ENCODE measurements around the gene PLEKHG4B.
"Not testable (repeated sequence)": the region's sequence is repeated elsewhere in the genome, so short reads cannot be mapped to it uniquely, and the experiment has no call there.

Gene PLEKHG4B

GRCh38 chr5:104106-104505 lies 12.1 kb downstream of the PLEKHG4B start:
- not testable (repeated sequence) for H3K27me3 ChIP-seq (ENCODE audit: control insufficient read depth in 3 of 3, insufficient read depth in 3 of 3, low read depth in 1 of 3, low read length in 3 of 3)
- WGBS, 2 donors (ENCODE audit: extremely low coverage in 2 of 2, insufficient read length in 2 of 2, insufficient replicate concordance in 1 of 2) = no CpG with 5 or more reads among the region's 9 CpGs

GRCh38 chr5:104778-105296 lies 12.9 kb downstream of the PLEKHG4B start:
- H2AFZ ChIP-seq (ENCODE audit: low read length) = no peak overlapping the region
- H3K4me1 ChIP-seq (ENCODE audit: control insufficient read depth in 2 of 2, insufficient read depth in 1 of 2, low read depth in 1 of 2, low read length in 2 of 2) = peaks cover 24 to 29% of the 10 kb centered on the region in 2 donors
- H3K4ac ChIP-seq (ENCODE audit: low read length) = no peak overlapping the region
- peak overlapping the region; percentile 43 for H3K27ac ChIP-seq (replicated peaks; ENCODE audit: low read length)
- H2BK12ac ChIP-seq (ENCODE audit: low read length) = no peak overlapping the region
- peak overlapping the region; percentile 51 for H2AK5ac ChIP-seq (ENCODE audit: low read depth, low read length)
- H3K14ac ChIP-seq (ENCODE audit: low read length) = no peak overlapping the region
- no peak overlapping the region for H2BK15ac ChIP-seq (ENCODE audit: low read length)
- H3K18ac ChIP-seq (ENCODE audit: low read length) = peak overlapping the region; percentile 87
- peak overlapping the region; percentile 3 for H3K9ac ChIP-seq (ENCODE audit: low read depth, low read length, poor library complexity)
- no peak for DNase-seq (ENCODE audit: low spot score)
- H2BK120ac ChIP-seq (ENCODE audit: low read depth, low read length) = no peak overlapping the region
- H3K36me3 ChIP-seq (replicated peaks in 1 of 2; ENCODE audit: control insufficient read depth in 2 of 2, insufficient read depth in 2 of 2, low read length in 2 of 2) = peaks cover 0 to 19% of the 10 kb centered on the region in 2 donors
- no peak overlapping the region for H4K91ac ChIP-seq (ENCODE audit: low read depth, low read length, poor library complexity)
- no peak overlapping the region for H2BK5ac ChIP-seq (ENCODE audit: low read length)
- peaks cover 0 to 3% of the 10 kb centered on the region in 2 donors for H3K9me3 ChIP-seq (replicated peaks in 1 of 2; ENCODE audit: control insufficient read depth in 2 of 2, insufficient read depth in 1 of 2, low read depth in 1 of 2, low read length in 2 of 2)
- peak overlapping the region; percentile 27 for H3K23ac ChIP-seq (ENCODE audit: low read depth, low read length, poor library complexity)
- WGBS, 2 donors (ENCODE audit: extremely low coverage in 2 of 2, insufficient read length in 2 of 2, insufficient replicate concordance in 1 of 2) = no CpG with 5 or more reads among the region's 6 CpGs
- peaks cover 0 to under 1% (median 0%) of the 10 kb centered on the region in 3 experiments for H3K27me3 ChIP-seq (ENCODE audit: control insufficient read depth in 3 of 3, insufficient read depth in 3 of 3, low read depth in 1 of 3, low read length in 3 of 3)
- H3K79me1 ChIP-seq (ENCODE audit: low read depth, low read length) = peaks cover 18% of the 10 kb centered on the region
- H4K8ac ChIP-seq (ENCODE audit: low read depth, low read length) = no peak overlapping the region
- H3K4me2 ChIP-seq (ENCODE audit: insufficient read depth, low read length, poor library complexity, severe bottlenecking) = no peak overlapping the region
- H3K4me3 ChIP-seq (ENCODE audit: low read length in 2 of 2) = no peak overlapping the region

More at GRCh38 chr5:104106-104505, 12.1 kb downstream of the PLEKHG4B start:
- H3K4me2 ChIP-seq (ENCODE audit: insufficient read depth, low read length, poor library complexity, severe bottlenecking); H3K23ac ChIP-seq (ENCODE audit: low read depth, low read length, poor library complexity); H3K4me3 ChIP-seq (ENCODE audit: low read length in 2 of 2); H4K91ac ChIP-seq (ENCODE audit: low read depth, low read length, poor library complexity); H3K18ac ChIP-seq (ENCODE audit: low read length); H3K14ac ChIP-seq (ENCODE audit: low read length); H2BK12ac ChIP-seq (ENCODE audit: low read length); H3K27ac ChIP-seq (replicated peaks; ENCODE audit: low read length); H2BK5ac ChIP-seq (ENCODE audit: low read length); H3K4ac ChIP-seq (ENCODE audit: low read length); H2BK15ac ChIP-seq (ENCODE audit: low read length); H2AFZ ChIP-seq (ENCODE audit: low read length); H2BK120ac ChIP-seq (ENCODE audit: low read depth, low read length); H2AK5ac ChIP-seq (ENCODE audit: low read depth, low read length); H4K8ac ChIP-seq (ENCODE audit: low read depth, low read length); H3K9me3 ChIP-seq (replicated peaks in 1 of 2; ENCODE audit: control insufficient read depth in 2 of 2, insufficient read depth in 1 of 2, low read depth in 1 of 2, low read length in 2 of 2); H3K9ac ChIP-seq (ENCODE audit: low read depth, low read length, poor library complexity); DNase-seq (ENCODE audit: low spot score): not testable (repeated sequence)
- Histone ChIP-seq H3K4me1 (ENCODE audit: control insufficient read depth in 2 of 2, insufficient read depth in 1 of 2, low read depth in 1 of 2, low read length in 2 of 2) (peaks cover 29 to 32% of the 10 kb centered on the region in 2 donors), H3K79me1 (ENCODE audit: low read depth, low read length) (peaks cover 16% of the 10 kb centered on the region), H3K36me3 (replicated peaks in 1 of 2; ENCODE audit: control insufficient read depth in 2 of 2, insufficient read depth in 2 of 2, low read length in 2 of 2) (peaks cover 0 to 17% of the 10 kb centered on the region in 2 donors)

- Histone ChIP-seq H3K4ac (ENCODE audit: low read length) (no peak overlapping the region), H3K4me1 (ENCODE audit: control insufficient read depth in 2 of 2, insufficient read depth in 1 of 2, low read depth in 1 of 2, low read length in 2 of 2) (peaks cover 20 to 34% of the 10 kb centered on the region in 2 donors), H4K91ac (ENCODE audit: low read depth, low read length, poor library complexity) (no peak overlapping the region), H2AK5ac (ENCODE audit: low read depth, low read length) (no peak overlapping the region), H2BK5ac (ENCODE audit: low read length) (no peak overlapping the region), H3K79me1 (ENCODE audit: low read depth, low read length) (peaks cover 25% of the 10 kb centered on the region), H3K14ac (ENCODE audit: low read length) (no peak overlapping the region), H3K27me3 (ENCODE audit: control insufficient read depth in 3 of 3, insufficient read depth in 3 of 3, low read depth in 1 of 3, low read length in 3 of 3) (peaks cover 0 to 2% (median 0%) of the 10 kb centered on the region in 3 experiments), H3K4me2 (ENCODE audit: insufficient read depth, low read length, poor library complexity, severe bottlenecking) (no peak overlapping the region), H3K27ac (replicated peaks; ENCODE audit: low read length) (peak overlapping the region; percentile 33), H3K23ac (ENCODE audit: low read depth, low read length, poor library complexity) (no peak overlapping the region), H3K9me3 (replicated peaks in 1 of 2; ENCODE audit: control insufficient read depth in 2 of 2, insufficient read depth in 1 of 2, low read depth in 1 of 2, low read length in 2 of 2) (peaks cover 0 to 6% of the 10 kb centered on the region in 2 donors), H3K9ac (ENCODE audit: low read depth, low read length, poor library complexity) (no peak overlapping the region), H3K4me3 (ENCODE audit: low read length in 2 of 2) (no peak overlapping the region), H2BK15ac (ENCODE audit: low read length) (no peak overlapping the region), H2BK120ac (ENCODE audit: low read depth, low read length) (no peak overlapping the region), H2BK12ac (ENCODE audit: low read length) (no peak overlapping the region), H2AFZ (ENCODE audit: low read length) (peak overlapping the region; percentile 60), H3K18ac (ENCODE audit: low read length) (peak overlapping the region; percentile 58), H3K36me3 (replicated peaks in 1 of 2; ENCODE audit: control insufficient read depth in 2 of 2, insufficient read depth in 2 of 2, low read length in 2 of 2) (peaks cover 0 to 26% of the 10 kb centered on the region in 2 donors), H4K8ac (ENCODE audit: low read depth, low read length) (no peak overlapping the region)
- DNase-seq (ENCODE audit: low spot score) = no peak
- WGBS, 2 donors (ENCODE audit: extremely low coverage in 2 of 2, insufficient read length in 2 of 2, insufficient replicate concordance in 1 of 2) = no CpG with 5 or more reads among the region's 13 CpGs
Observed at GRCh38 chr5:105504-106070, 13.6 kb downstream of the PLEKHG4B start.

- H2BK120ac ChIP-seq (ENCODE audit: low read depth, low read length) = no peak overlapping the region
- peak overlapping the region; percentile 68 for H2BK12ac ChIP-seq (ENCODE audit: low read length)
- peak overlapping the region; percentile 97 for H3K18ac ChIP-seq (ENCODE audit: low read length)
- H4K91ac ChIP-seq (ENCODE audit: low read depth, low read length, poor library complexity) = peak overlapping the region; percentile 53
- no peak for DNase-seq (ENCODE audit: low spot score)
- peak overlapping the region; percentile 100 for H3K14ac ChIP-seq (ENCODE audit: low read length)
- H4K8ac ChIP-seq (ENCODE audit: low read depth, low read length) = peak overlapping the region; percentile 93
- peaks cover 0 to 2% (median 0%) of the 10 kb centered on the region in 3 experiments for H3K27me3 ChIP-seq (ENCODE audit: control insufficient read depth in 3 of 3, insufficient read depth in 3 of 3, low read depth in 1 of 3, low read length in 3 of 3)
- no peak overlapping the region for H2BK5ac ChIP-seq (ENCODE audit: low read length)
- H3K9me3 ChIP-seq (replicated peaks in 1 of 2; ENCODE audit: control insufficient read depth in 2 of 2, insufficient read depth in 1 of 2, low read depth in 1 of 2, low read length in 2 of 2) = peaks cover 0 to 6% of the 10 kb centered on the region in 2 donors
- no peak overlapping the region for H3K4me3 ChIP-seq (ENCODE audit: low read length in 2 of 2)
- WGBS, 2 donors (ENCODE audit: extremely low coverage in 2 of 2, insufficient read length in 2 of 2, insufficient replicate concordance in 1 of 2) = no CpG with 5 or more reads among the region's 13 CpGs
- H3K27ac ChIP-seq (replicated peaks; ENCODE audit: low read length) = peak overlapping the region; percentile 29
- H2AK5ac ChIP-seq (ENCODE audit: low read depth, low read length) = peak overlapping the region; percentile 94
- peak overlapping the region; percentile 87 for H3K23ac ChIP-seq (ENCODE audit: low read depth, low read length, poor library complexity)
- peaks cover 20 to 36% of the 10 kb centered on the region in 2 donors for H3K4me1 ChIP-seq (ENCODE audit: control insufficient read depth in 2 of 2, insufficient read depth in 1 of 2, low read depth in 1 of 2, low read length in 2 of 2)
- H3K36me3 ChIP-seq (replicated peaks in 1 of 2; ENCODE audit: control insufficient read depth in 2 of 2, insufficient read depth in 2 of 2, low read length in 2 of 2) = peaks cover 0 to 36% of the 10 kb centered on the region in 2 donors
- no peak overlapping the region for H2AFZ ChIP-seq (ENCODE audit: low read length)
- peak overlapping the region; percentile 30 for H3K4me2 ChIP-seq (ENCODE audit: insufficient read depth, low read length, poor library complexity, severe bottlenecking)
- H3K9ac ChIP-seq (ENCODE audit: low read depth, low read length, poor library complexity) = peak overlapping the region; percentile 78
- H3K79me1 ChIP-seq (ENCODE audit: low read depth, low read length) = peaks cover 31% of the 10 kb centered on the region
- H3K4ac ChIP-seq (ENCODE audit: low read length) = no peak overlapping the region
- peak overlapping the region; percentile 81 for H2BK15ac ChIP-seq (ENCODE audit: low read length)
Observed at GRCh38 chr5:106587-106986, 14.6 kb downstream of the PLEKHG4B start.

All from neuronal stem cell (in vitro differentiated cells).